KMS-11 (cell line): Measurements from ENCODE around the gene VPS54.

ENCODE experiments used
- H2AFZ ChIP-seq: fragments of 200-600 bp; sonication (generic); 2 replicates; pipeline ENCODE4 v1.6.1; 2016; ENCODE audit warnings: antibody characterized with exemption, mixed run types, low read depth
- H3K27ac ChIP-seq: fragments of 200-600 bp; sonication (generic); 2 replicates; pipeline ENCODE4 v1.6.1; 2016; ENCODE audit warnings: mild to moderate bottlenecking, mixed run types
- H3K27me3 ChIP-seq: fragments of 200-600 bp; sonication (generic); 2 replicates; pipeline ENCODE4 v1.6.1; 2017; ENCODE audit warnings: mild to moderate bottlenecking, low read depth, mixed run types, moderate library complexity; ENCODE audit not compliant: insufficient read depth
- H3K36me3 ChIP-seq: fragments of 200-600 bp; sonication (generic); 2 replicates; pipeline ENCODE4 v1.6.1; 2017; ENCODE audit warnings: mild to moderate bottlenecking, mixed run types; ENCODE audit not compliant: insufficient read depth
- H3K4me1 ChIP-seq: fragments of 200-600 bp; sonication (generic); 2 replicates; pipeline ENCODE4 v1.6.1; 2016; ENCODE audit warnings: mild to moderate bottlenecking, low read depth, mixed run types; ENCODE audit not compliant: poor library complexity, severe bottlenecking
- H3K4me2 ChIP-seq: fragments of 200-600 bp; sonication (generic); 2 replicates; pipeline ENCODE4 v1.7.0; 2016; ENCODE audit warnings: mild to moderate bottlenecking, mixed run types
- H3K4me3 ChIP-seq: fragments of 200-600 bp; sonication (generic); IDR thresholded peaks from 2 replicates; pipeline ENCODE4 v1.6.1; 2017; ENCODE audit warnings: low read depth, low read length, mixed read lengths; ENCODE audit not compliant: insufficient read depth
- H3K79me2 ChIP-seq: fragments of 200-600 bp; sonication (generic); 2 replicates; pipeline ENCODE4 v1.6.1; 2016; ENCODE audit warnings: low read depth, mixed run types; ENCODE audit not compliant: insufficient read depth
- H3K9ac ChIP-seq: fragments of 200-600 bp; sonication (generic); 2 replicates; pipeline ENCODE4 v1.6.1; 2016; ENCODE audit warnings: mild to moderate bottlenecking, mixed run types
- H4K20me1 ChIP-seq: fragments of 200-600 bp; sonication (generic); 2 replicates; pipeline ENCODE4 v1.6.1; 2016; ENCODE audit warnings: mild to moderate bottlenecking, mixed run types; ENCODE audit not compliant: insufficient read depth
- TF ChIP-seq, protein P1 (sequence below): fragments of 200-600 bp; sonication (generic); conservative IDR thresholded peaks from 2 replicates; pipeline ENCODE4 v1.6.1; 2017; ENCODE audit warnings: low read depth, mild to moderate bottlenecking, antibody characterized with exemption, low read length, moderate library complexity, mixed read lengths

The VPS54 gene

DNA sequence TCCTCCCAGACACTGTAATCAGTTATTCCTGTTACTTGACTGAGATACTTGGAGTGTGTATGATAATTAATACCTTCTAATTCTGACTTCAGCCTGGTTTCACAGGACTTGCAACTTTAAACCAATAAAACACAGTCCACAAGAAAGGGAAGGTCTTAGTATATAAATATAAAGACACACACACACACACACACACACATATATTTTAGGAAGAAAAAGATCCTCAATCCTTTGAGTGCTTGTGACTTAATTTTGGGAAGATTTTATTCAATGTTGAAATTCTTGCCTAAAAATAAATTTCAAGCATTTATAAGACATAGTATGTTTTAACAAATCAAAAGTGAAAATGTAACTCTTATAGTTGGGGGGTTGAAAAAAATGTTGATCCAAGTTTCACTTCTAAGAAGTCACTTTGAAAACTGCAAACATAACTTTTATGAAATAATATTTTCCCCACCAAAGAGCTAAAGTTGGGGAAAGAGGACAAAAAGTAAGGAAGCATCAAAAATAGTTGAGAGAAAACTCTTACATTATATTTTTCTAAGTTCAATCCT lies 824 bp upstream of the VPS54 start:
- Histone ChIP-seq H3K4me2 (peak overlapping the region; percentile 79), H3K4me1 (peaks cover 78% of the 10 kb centered on the region), H3K27me3 (no peaks in the 10 kb centered on the region), H3K36me3 (no peaks in the 10 kb centered on the region), H3K4me3 (peak overlapping the region; percentile 47), H2AFZ (peak overlapping the region; percentile 71), H3K27ac (peak overlapping the region; percentile 73), H3K79me2 (peaks cover 35% of the 10 kb centered on the region), H4K20me1 (no peaks in the 10 kb centered on the region), H3K9ac (peak overlapping the region; percentile 63)
- TF ChIP-seq, protein P1, sequence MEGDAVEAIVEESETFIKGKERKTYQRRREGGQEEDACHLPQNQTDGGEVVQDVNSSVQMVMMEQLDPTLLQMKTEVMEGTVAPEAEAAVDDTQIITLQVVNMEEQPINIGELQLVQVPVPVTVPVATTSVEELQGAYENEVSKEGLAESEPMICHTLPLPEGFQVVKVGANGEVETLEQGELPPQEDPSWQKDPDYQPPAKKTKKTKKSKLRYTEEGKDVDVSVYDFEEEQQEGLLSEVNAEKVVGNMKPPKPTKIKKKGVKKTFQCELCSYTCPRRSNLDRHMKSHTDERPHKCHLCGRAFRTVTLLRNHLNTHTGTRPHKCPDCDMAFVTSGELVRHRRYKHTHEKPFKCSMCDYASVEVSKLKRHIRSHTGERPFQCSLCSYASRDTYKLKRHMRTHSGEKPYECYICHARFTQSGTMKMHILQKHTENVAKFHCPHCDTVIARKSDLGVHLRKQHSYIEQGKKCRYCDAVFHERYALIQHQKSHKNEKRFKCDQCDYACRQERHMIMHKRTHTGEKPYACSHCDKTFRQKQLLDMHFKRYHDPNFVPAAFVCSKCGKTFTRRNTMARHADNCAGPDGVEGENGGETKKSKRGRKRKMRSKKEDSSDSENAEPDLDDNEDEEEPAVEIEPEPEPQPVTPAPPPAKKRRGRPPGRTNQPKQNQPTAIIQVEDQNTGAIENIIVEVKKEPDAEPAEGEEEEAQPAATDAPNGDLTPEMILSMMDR = no peak

DNA sequence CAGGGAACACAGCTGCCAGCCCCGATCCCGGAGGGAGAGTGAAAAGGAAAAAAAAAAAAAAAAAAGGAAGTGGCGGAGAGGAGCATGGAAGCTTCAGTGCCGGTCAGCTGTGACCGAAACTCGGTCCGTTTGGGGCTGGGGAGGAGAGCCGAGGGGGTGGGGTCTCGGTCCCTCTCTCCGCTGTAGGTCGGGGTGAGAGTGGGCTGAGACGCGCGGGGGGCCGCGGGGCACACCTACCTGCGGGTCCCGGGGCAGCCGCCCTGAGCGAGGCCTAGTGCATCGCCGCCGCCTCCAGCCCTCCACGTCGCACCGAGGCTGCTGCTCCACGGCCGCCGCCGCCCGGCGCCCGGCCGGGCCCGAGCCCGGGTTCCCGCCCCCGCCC lies 536 bp downstream of the VPS54 start:
- H4K20me1 ChIP-seq = no peaks in the 10 kb centered on the region
- peak overlapping the region; percentile 73; the same call in 1 of the 2 replicates for H3K4me2 ChIP-seq
- H3K4me3 ChIP-seq = no peak overlapping the region
- TF ChIP-seq, protein P1 = no peak
- H3K36me3 ChIP-seq = no peaks in the 10 kb centered on the region
- H3K4me1 ChIP-seq = peaks cover 64% of the 10 kb centered on the region
- H3K79me2 ChIP-seq = peaks cover 49% of the 10 kb centered on the region
- H3K27me3 ChIP-seq = no peaks in the 10 kb centered on the region
- H3K9ac ChIP-seq = peak overlapping the region; percentile 63
- H3K27ac ChIP-seq = peak overlapping the region; percentile 73
- H2AFZ ChIP-seq = peak overlapping the region; percentile 71; the same call in 1 of the 2 replicates

DNA sequence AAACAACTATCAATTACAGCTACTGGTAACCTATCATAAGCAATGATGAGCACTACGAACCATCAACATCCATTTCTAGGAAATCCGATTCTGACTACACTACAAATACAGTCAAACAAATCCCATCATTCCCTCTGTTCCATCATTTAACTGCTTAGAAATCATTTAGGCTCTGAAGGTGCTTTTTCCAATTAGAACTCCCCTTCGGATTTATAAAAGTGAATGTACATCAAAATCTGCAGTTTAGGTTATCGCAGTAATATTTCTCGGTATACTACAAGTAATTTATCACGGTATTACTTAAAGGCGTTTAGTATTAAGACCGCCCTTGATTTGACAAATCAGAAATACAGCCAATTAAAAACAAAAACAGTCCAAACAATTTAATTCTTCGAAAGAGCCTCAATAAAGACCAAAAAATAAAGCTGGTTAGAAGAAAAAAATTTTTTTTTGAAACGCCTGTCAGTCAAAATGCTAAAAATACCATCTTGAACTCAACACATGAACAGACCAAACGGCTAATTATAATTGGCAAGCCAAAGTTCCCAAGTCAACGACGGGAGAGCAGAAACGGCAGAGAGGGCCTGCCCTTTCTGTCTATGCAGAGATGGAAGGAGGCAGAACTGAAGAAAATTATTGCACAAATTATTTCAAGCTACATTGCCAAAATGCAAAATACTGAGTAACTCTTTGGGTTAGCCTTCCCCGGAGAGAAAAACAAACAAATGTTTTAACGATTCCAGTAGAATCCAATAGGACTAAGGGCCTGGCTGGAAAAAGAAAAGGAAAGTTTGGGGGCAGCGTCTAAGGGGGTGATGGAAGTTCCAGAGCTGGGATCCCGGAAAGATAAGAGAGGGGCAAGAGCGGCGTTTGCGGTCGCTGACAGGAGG lies 1.2 kb downstream of the VPS54 start:
- TF ChIP-seq, protein P1 = no peak
- Histone ChIP-seq H3K4me3 (peak overlapping the region; percentile 90), H3K4me1 (peaks cover 58% of the 10 kb centered on the region), H3K4me2 (peak overlapping the region; percentile 73), H3K27me3 (no peaks in the 10 kb centered on the region), H3K27ac (peak overlapping the region; percentile 73), H3K36me3 (no peaks in the 10 kb centered on the region), H3K9ac (peak overlapping the region; percentile 63), H4K20me1 (no peaks in the 10 kb centered on the region), H3K79me2 (peaks cover 52% of the 10 kb centered on the region), H2AFZ (peak overlapping the region; percentile 71; the same call in 1 of the 2 replicates)

DNA sequence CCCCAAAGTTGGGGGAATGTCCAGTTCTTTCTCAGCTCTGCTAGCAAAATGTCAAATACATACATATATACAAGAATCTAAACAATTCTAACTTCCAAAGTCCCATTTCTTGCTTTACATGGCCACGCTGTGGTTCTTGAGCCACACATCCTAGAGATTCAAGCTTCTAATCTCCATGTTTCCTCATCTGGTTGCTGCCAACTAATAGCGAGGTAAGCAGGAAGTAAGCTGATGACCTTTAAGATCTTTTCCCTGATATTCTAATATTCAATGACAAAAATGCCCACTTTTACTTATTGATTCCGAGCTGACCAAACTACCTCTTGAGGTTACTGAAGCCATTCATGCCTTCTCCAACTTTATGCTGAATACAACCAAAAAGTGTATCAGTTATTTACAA lies 3.3 kb downstream of the VPS54 start:
- Histone ChIP-seq H3K27me3 (no peaks in the 10 kb centered on the region), H4K20me1 (no peaks in the 10 kb centered on the region), H3K4me1 (peaks cover 36% of the 10 kb centered on the region), H3K4me3 (no peak overlapping the region), H3K27ac (no peak overlapping the region), H3K36me3 (no peaks in the 10 kb centered on the region), H3K9ac (no peak overlapping the region), H2AFZ (no peak overlapping the region), H3K79me2 (peaks cover 72% of the 10 kb centered on the region), H3K4me2 (peak overlapping the region; percentile 15; the same call in 1 of the 2 replicates)
- TF ChIP-seq, protein P1 = no peak
